GM12878 (cell line): ENCODE results near the gene KIFAP3. TPM values are rescaled to one million over a fixed set of nuclear protein-coding genes. Genes with fewer than 3 reads are reported as not detected.

Experiments
- ATAC-seq: fragments of 200-7000 bp; cut with Tn5 transposase; 3 replicates; pipeline ENCODE4 v1.9.1; 2020; ENCODE audit warnings: mild to moderate bottlenecking, moderate library complexity
- BruUV-seq: library from RNA; stranded (reverse); fragments of 400-500 nt; replicated peaks from 2 replicates; lab custom pipeline; 2021; lab: Mats Ljungman, UMichigan
- CTCF ChIA-PET: fragments of 300-600 bp; sonication (Branson Sonifier 250); formaldehyde crosslinking; extraction: SDS; loops from one replicate; lab custom pipeline; 2021; ENCODE audit warnings: inconsistent platforms; lab: Yijun Ruan, JAX
- POLR2A ChIA-PET: fragments of 350-600 bp; formaldehyde crosslinking; extraction: SDS; loops from one replicate; lab custom pipeline; 2021; ENCODE audit warnings: inconsistent platforms; lab: Charles Lee
- RAD21 ChIA-PET: fragments of 300-600 bp; sonication (Branson Sonifier 250); formaldehyde crosslinking; loops from one replicate; lab custom pipeline; 2023; ENCODE audit warnings: antibody characterized with exemption; ENCODE audit not compliant: unreplicated experiment; lab: Charles Lee
- SMC1A ChIA-PET: fragments of 300-600 bp; sonication (Branson Sonifier 250); formaldehyde crosslinking; loops from one replicate; lab custom pipeline; 2023; ENCODE audit not compliant: unreplicated experiment, uncharacterized antibody; lab: Charles Lee
- DNase-seq: peaks from one replicate; pipeline ENCODE4 v3.0.0-alpha.2; 2011; ENCODE audit warnings: low read depth, low spot score
- FAIRE-seq: peaks from 3 replicates; lab custom pipeline; 2011; peaks lifted over from hg19 to GRCh38; lab: Jason Lieb, UNC
- H2AFZ ChIP-seq: 2 replicates; pipeline ENCODE4 v1.6.0; 2011; ENCODE audit warnings: low read depth, low read length, control low read depth; ENCODE audit not compliant: control insufficient read depth
- H3K27ac ChIP-seq: 2 replicates; pipeline ENCODE4 v1.5.1; 2011; ENCODE audit warnings: control low read depth; ENCODE audit not compliant: control insufficient read depth, insufficient read depth
- H3K27me3 ChIP-seq, 2 experiments: replicated peaks in 1 of 2; 2 replicates each; pipeline versions ENCODE4 v1.6.0 to v1.6.1; 2011; ENCODE audit warnings: low read length in 1 of 2; ENCODE audit not compliant: control insufficient read depth in 2 of 2, insufficient read depth in 2 of 2
- H3K36me3 ChIP-seq, 2 experiments: 2 replicates each; pipeline ENCODE4 v1.5.1; 2011; ENCODE audit warnings: low read length in 1 of 2; ENCODE audit not compliant: control insufficient read depth in 2 of 2, insufficient read depth in 2 of 2
- H3K4me1 ChIP-seq: 2 replicates; pipeline ENCODE4 v1.6.1; 2011; ENCODE audit warnings: mild to moderate bottlenecking, low read length, moderate library complexity, mixed read lengths; ENCODE audit not compliant: control insufficient read depth, insufficient read depth
- H3K4me2 ChIP-seq: 2 replicates; pipeline ENCODE4 v1.6.0; 2011; ENCODE audit warnings: control low read depth; ENCODE audit not compliant: control insufficient read depth, insufficient read depth
- H3K4me3 ChIP-seq: fragments of 200-600 bp; sonication (generic); 2 replicates; pipeline ENCODE4 v1.5.1; 2016
- H3K79me2 ChIP-seq: 2 replicates; pipeline ENCODE4 v1.6.0; 2011; ENCODE audit warnings: low read length; ENCODE audit not compliant: control insufficient read depth, insufficient read depth
- H3K9ac ChIP-seq: 2 replicates; pipeline ENCODE4 v1.8.0; 2011; ENCODE audit warnings: low read length, control low read depth, mixed read lengths; ENCODE audit not compliant: control insufficient read depth, insufficient read depth
- H3K9me3 ChIP-seq: replicated peaks from 3 replicates; pipeline ENCODE4 v1.5.1; 2011; ENCODE audit warnings: mild to moderate bottlenecking, low read length; ENCODE audit not compliant: control insufficient read depth, insufficient read depth
- H4K20me1 ChIP-seq: 2 replicates; pipeline ENCODE4 v1.6.0; 2011; ENCODE audit not compliant: control insufficient read depth, insufficient read depth
- BHLHE40 ChIP-seq, 2 experiments: fragments of 450-650 bp in 1 of 2; IDR thresholded peaks; 2 replicates each; pipeline ENCODE4 v1.6.1; 2011 to 2017; ENCODE audit warnings: low read depth in 2 of 2, borderline replicate concordance in 1 of 2, improper control_type of control experiment in 1 of 2, low read length in 1 of 2, mild to moderate bottlenecking in 1 of 2
- EZH2 ChIP-seq: IDR thresholded peaks from 2 replicates; pipeline ENCODE4 v1.6.1; 2012; ENCODE audit warnings: low read depth, mild to moderate bottlenecking, control low read depth, inconsistent platforms, low read length, borderline replicate concordance; ENCODE audit not compliant: control insufficient read depth
- LARP7 ChIP-seq: fragments of 450-650 bp; IDR thresholded peaks from 2 replicates; pipeline ENCODE4 v1.6.1; 2017; ENCODE audit warnings: mild to moderate bottlenecking
- MEF2B ChIP-seq: fragments of 450-650 bp; IDR thresholded peaks from 2 replicates; pipeline ENCODE4 v1.6.1; 2018; ENCODE audit warnings: mild to moderate bottlenecking, moderate library complexity; ENCODE audit not compliant: partially characterized antibody, poor library complexity, severe bottlenecking
- POLR2AphosphoS2 ChIP-seq: IDR thresholded peaks from 2 replicates; pipeline ENCODE4 v1.6.1; 2011; ENCODE audit warnings: low read depth, mild to moderate bottlenecking, low read length, improper control_type of control experiment, moderate library complexity
- POLR2AphosphoS5 ChIP-seq: IDR thresholded peaks from 2 replicates; pipeline ENCODE4 v1.6.1; 2011; ENCODE audit warnings: mild to moderate bottlenecking, low read length, inconsistent platforms
- POU2F2 ChIP-seq: IDR thresholded peaks from 3 replicates; pipeline ENCODE4 v1.6.1; 2011; ENCODE audit warnings: low read depth, mild to moderate bottlenecking, low read length, borderline replicate concordance
- ZNF622 ChIP-seq: fragments of 450-650 bp; IDR thresholded peaks from 2 replicates; pipeline ENCODE4 v1.6.1; 2017; ENCODE audit warnings: mild to moderate bottlenecking, inconsistent platforms
- WGBS: methylation state at CpG from one replicate; pipeline ENCODE4 v1.1.6; 2016; ENCODE audit warnings: low lambda C conversion rate; ENCODE audit not compliant: insufficient replicate concordance, insufficient coverage; ENCODE audit errors: missing lambda C conversion rate; 5-methylcytosine and 5-hydroxymethylcytosine counted together
- in situ Hi-C: fragments of 300-500 bp; cut with MboI; formaldehyde crosslinking; loops from 9 replicates; pipeline ENCODE4 v1.14.3; 2018; ENCODE audit warnings: mixed read lengths
- intact Hi-C: fragments of 100-400 bp; cut with micrococcal nuclease; formaldehyde crosslinking; loops from one replicate; pipeline ENCODE4 v1.14.2; 2022; ENCODE audit not compliant: unreplicated experiment
- polyA plus RNA-seq, 11 experiments: library from polyadenylated mRNA; depleted of rRNA in 4 of 11; unstranded in 6 of 11; stranded (reverse) in 5 of 11; fragments of >200 nt; fragmentation: Nextera tagmentation in 4 of 11; fragmentation: Illumina TruSeq in 1 of 11; extraction: Ambion mirVana in 4 of 11; extraction: Trizol in 1 of 11; gene quantifications; 1 replicate in 1 of 11; 2 replicates in 10 of 11; pipeline versions ENCODE4 v1.2.1 to v1.2.3, GENCODE V29; 2011 to 2016; ENCODE audit warnings: inconsistent platforms in 2 of 11, missing spikeins in 2 of 11, low read depth in 1 of 11
- total RNA-seq, 4 experiments: library from RNA; depleted of rRNA in 3 of 4; stranded (reverse); fragments of >200 nt in 3 of 4; fragmentation: Illumina TruSeq in 1 of 4; extraction: Trizol in 1 of 4; gene quantifications; 2 replicates each; pipeline versions ENCODE4 v1.2.1 to v1.2.3, GENCODE V29; 2013 to 2021
- TF ChIP-seq, protein P1 (sequence below): fragments of 450-650 bp; IDR thresholded peaks from 2 replicates; pipeline ENCODE4 v1.6.1; 2018; ENCODE audit warnings: mild to moderate bottlenecking, low read depth, moderate library complexity; ENCODE audit not compliant: partially characterized antibody
- TF ChIP-seq, protein P2 (sequence below): IDR thresholded peaks from 2 replicates; pipeline ENCODE4 v1.6.1; 2011; ENCODE audit warnings: mild to moderate bottlenecking, low read depth, low read length, moderate library complexity; ENCODE audit not compliant: insufficient replicate concordance
- TF ChIP-seq, protein P3 (sequence below): fragments of 450-650 bp; IDR thresholded peaks from 2 replicates; pipeline ENCODE4 v1.6.1; 2017; ENCODE audit warnings: mild to moderate bottlenecking, moderate library complexity

Gene KIFAP3
- total and polyA plus RNA-seq, 10 of the 15 experiments (the other 5 are each of a cell fraction or from before 2014, with no cell fraction given), result 13.7 to 100 (median 18.9) TPM

DNA sequence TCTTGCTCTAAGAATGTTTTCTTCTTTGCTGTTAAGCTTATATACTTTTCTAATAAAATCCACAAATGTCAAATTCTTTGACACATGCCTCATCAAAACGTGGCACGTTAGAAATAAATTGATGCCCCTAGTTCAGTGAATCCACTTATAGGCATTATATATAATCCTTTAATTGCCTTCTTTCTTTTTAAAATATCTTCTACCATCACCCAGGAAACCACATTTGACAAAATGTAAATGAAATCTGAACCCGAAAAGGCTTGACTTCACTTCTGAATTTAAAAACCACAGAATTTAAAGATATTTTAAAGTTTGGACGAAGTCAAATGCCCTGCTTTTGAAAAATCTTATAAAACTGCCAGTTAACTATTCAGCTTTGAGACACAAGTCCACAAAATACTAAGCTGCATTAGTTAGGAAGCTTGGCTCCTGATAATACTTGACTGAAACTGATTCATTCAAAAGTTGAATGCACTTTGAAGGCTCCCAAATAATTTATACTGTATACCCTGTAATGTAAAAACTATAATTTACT lies 22.4 kb upstream of the KIFAP3 start:
- RAD21 ChIA-PET, result no interaction called here
- 1% methylated on average over 4 of the region's 4 CpGs for WGBS
- H2AFZ ChIP-seq, result no peak overlapping the region
- intact Hi-C loops, result no loop called here
- ATAC-seq (no peak), DNase-seq (no peak), FAIRE-seq (no peak)
- H3K27me3 ChIP-seq, result no peaks in the 10 kb centered on the region
- no peak overlapping the region for H3K27ac ChIP-seq
- CTCF ChIA-PET, result interaction anchor here (1.0 kb wide), 1 partner anchor 13 kb away, joined by 3 read pairs; no protein-coding TSS in a partner anchor
- POLR2A ChIA-PET, result no interaction called here
- no peaks in the 10 kb centered on the region for H3K36me3 ChIP-seq
- H3K79me2 ChIP-seq, result no peaks in the 10 kb centered on the region
- H3K4me2 ChIP-seq, result no peak overlapping the region
- H3K9me3 ChIP-seq, result no peaks in the 10 kb centered on the region
- in situ Hi-C loops, result no loop called here
- no peaks in the 10 kb centered on the region for H3K4me1 ChIP-seq
- H3K4me3 ChIP-seq, result no peak overlapping the region
- no peak overlapping the region for H3K9ac ChIP-seq
- BruUV-seq, result no TSS peak
- SMC1A ChIA-PET, result interaction anchor here (1.1 kb wide), 1 partner anchor 31 kb away, joined by 3 read pairs; no protein-coding TSS in a partner anchor
- H4K20me1 ChIP-seq, result no peaks in the 10 kb centered on the region
- no peak for TF ChIP-seq LARP7
- no peak for TF ChIP-seq POLR2AphosphoS5
- TF ChIP-seq, protein P1, sequence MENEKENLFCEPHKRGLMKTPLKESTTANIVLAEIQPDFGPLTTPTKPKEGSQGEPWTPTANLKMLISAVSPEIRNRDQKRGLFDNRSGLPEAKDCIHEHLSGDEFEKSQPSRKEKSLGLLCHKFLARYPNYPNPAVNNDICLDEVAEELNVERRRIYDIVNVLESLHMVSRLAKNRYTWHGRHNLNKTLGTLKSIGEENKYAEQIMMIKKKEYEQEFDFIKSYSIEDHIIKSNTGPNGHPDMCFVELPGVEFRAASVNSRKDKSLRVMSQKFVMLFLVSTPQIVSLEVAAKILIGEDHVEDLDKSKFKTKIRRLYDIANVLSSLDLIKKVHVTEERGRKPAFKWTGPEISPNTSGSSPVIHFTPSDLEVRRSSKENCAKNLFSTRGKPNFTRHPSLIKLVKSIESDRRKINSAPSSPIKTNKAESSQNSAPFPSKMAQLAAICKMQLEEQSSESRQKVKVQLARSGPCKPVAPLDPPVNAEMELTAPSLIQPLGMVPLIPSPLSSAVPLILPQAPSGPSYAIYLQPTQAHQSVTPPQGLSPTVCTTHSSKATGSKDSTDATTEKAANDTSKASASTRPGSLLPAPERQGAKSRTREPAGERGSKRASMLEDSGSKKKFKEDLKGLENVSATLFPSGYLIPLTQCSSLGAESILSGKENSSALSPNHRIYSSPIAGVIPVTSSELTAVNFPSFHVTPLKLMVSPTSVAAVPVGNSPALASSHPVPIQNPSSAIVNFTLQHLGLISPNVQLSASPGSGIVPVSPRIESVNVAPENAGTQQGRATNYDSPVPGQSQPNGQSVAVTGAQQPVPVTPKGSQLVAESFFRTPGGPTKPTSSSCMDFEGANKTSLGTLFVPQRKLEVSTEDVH, result no peak
- TF ChIP-seq, protein P2, sequence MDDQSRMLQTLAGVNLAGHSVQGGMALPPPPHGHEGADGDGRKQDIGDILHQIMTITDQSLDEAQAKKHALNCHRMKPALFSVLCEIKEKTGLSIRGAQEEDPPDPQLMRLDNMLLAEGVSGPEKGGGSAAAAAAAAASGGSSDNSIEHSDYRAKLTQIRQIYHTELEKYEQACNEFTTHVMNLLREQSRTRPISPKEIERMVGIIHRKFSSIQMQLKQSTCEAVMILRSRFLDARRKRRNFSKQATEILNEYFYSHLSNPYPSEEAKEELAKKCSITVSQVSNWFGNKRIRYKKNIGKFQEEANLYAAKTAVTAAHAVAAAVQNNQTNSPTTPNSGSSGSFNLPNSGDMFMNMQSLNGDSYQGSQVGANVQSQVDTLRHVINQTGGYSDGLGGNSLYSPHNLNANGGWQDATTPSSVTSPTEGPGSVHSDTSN, result no peak
- no peak for TF ChIP-seq BHLHE40 (IDR thresholded peaks at IDR 0.05; ENCODE audit: borderline replicate concordance in 1 of 2, low read depth in 2 of 2, low read length in 1 of 2)
- TF ChIP-seq, protein P3, sequence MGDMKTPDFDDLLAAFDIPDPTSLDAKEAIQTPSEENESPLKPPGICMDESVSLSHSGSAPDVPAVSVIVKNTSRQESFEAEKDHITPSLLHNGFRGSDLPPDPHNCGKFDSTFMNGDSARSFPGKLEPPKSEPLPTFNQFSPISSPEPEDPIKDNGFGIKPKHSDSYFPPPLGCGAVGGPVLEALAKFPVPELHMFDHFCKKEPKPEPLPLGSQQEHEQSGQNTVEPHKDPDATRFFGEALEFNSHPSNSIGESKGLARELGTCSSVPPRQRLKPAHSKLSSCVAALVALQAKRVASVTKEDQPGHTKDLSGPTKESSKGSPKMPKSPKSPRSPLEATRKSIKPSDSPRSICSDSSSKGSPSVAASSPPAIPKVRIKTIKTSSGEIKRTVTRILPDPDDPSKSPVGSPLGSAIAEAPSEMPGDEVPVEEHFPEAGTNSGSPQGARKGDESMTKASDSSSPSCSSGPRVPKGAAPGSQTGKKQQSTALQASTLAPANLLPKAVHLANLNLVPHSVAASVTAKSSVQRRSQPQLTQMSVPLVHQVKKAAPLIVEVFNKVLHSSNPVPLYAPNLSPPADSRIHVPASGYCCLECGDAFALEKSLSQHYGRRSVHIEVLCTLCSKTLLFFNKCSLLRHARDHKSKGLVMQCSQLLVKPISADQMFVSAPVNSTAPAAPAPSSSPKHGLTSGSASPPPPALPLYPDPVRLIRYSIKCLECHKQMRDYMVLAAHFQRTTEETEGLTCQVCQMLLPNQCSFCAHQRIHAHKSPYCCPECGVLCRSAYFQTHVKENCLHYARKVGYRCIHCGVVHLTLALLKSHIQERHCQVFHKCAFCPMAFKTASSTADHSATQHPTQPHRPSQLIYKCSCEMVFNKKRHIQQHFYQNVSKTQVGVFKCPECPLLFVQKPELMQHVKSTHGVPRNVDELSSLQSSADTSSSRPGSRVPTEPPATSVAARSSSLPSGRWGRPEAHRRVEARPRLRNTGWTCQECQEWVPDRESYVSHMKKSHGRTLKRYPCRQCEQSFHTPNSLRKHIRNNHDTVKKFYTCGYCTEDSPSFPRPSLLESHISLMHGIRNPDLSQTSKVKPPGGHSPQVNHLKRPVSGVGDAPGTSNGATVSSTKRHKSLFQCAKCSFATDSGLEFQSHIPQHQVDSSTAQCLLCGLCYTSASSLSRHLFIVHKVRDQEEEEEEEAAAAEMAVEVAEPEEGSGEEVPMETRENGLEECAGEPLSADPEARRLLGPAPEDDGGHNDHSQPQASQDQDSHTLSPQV, result no peak
- no peak for TF ChIP-seq EZH2
- TF ChIP-seq MEF2B, result no peak
- TF ChIP-seq POLR2AphosphoS2, result no peak
- no peak for TF ChIP-seq ZNF622
- no peak for TF ChIP-seq POU2F2
